Spleen (tissue), 7 donors: ENCODE measurements around the gene PSMB9.

Experiments
- CTCF ChIP-seq, 11 experiments: fragments of 200-600 bp in 7 of 11; fragments of 450-650 bp in 4 of 11; sonication (generic) in 4 of 11; IDR thresholded peaks in 8 of 11; conservative IDR thresholded peaks in 3 of 11; 1 replicate in 7 of 11; 2 replicates in 4 of 11; pipeline versions ENCODE4 v1.4.0 to v1.8.0; 2016 to 2021; ENCODE audit warnings: antibody characterized with exemption in 11 of 11, inconsistent platforms in 4 of 11, mild to moderate bottlenecking in 1 of 11
- POLR2A ChIP-seq, 3 donors: fragments of 450-650 bp; IDR thresholded peaks; one replicate each; pipeline ENCODE4 v1.5.1; 2017; ENCODE audit warnings: antibody characterized with exemption in 3 of 3, mild to moderate bottlenecking in 1 of 3
- donor health status: DM: no; HTN: no; CAD: no; lungs with moderate emphysema.
- donor health status: DM: no; HTN: no; CAD: no.
- donor health status: DM: no; HTN: no; CAD: no.

GRCh38 chr6:32876603-32877002 is 22.6 kb downstream of the PSMB9 start:
- no peak for TF ChIP-seq CTCF (IDR thresholded peaks at IDR 0.05 in 8 of 11, conservative IDR thresholded peaks at IDR 0.05 in 3 of 11)
- no peak for TF ChIP-seq POLR2A (IDR thresholded peaks at IDR 0.05)
